DOHH2 (cell line): ENCODE measurements around the gene SNX7.

Source experiments
- EZH2phosphoT487 ChIP-seq: fragments of 200-600 bp; sonication (generic); IDR thresholded peaks from 2 replicates; pipeline ENCODE4 v1.6.1; 2017; ENCODE audit warnings: borderline replicate concordance, mild to moderate bottlenecking, antibody characterized with exemption, low read length, moderate library complexity, mixed read lengths
- TF ChIP-seq, protein P1 (sequence below): fragments of 200-600 bp; sonication (generic); IDR thresholded peaks from one replicate; pipeline ENCODE4 v1.5.1; 2014; ENCODE audit warnings: antibody characterized with exemption, mild to moderate bottlenecking, low read depth, low read length; ENCODE audit not compliant: poor library complexity, severe bottlenecking

DNA sequence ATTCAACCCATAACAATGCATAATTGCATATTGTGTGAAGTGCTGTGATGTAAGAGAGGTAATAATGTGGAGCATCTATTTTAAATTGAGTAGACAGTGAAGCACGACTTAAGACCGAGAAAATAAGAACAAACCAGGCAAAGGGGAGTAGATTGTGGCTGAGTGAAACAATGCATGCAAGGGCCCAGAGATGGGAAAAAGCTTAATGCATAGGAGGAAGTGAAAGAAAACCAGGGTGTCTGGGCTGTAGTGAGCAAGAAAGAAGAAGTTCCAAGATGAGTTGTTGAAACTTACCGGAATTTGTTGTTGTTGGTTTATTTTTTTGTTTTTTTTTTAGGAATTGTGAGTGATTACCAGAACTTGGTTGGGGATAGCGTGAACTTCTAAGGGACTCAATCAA, 104.7 kb downstream of the SNX7 start:
- TF ChIP-seq, protein P1, sequence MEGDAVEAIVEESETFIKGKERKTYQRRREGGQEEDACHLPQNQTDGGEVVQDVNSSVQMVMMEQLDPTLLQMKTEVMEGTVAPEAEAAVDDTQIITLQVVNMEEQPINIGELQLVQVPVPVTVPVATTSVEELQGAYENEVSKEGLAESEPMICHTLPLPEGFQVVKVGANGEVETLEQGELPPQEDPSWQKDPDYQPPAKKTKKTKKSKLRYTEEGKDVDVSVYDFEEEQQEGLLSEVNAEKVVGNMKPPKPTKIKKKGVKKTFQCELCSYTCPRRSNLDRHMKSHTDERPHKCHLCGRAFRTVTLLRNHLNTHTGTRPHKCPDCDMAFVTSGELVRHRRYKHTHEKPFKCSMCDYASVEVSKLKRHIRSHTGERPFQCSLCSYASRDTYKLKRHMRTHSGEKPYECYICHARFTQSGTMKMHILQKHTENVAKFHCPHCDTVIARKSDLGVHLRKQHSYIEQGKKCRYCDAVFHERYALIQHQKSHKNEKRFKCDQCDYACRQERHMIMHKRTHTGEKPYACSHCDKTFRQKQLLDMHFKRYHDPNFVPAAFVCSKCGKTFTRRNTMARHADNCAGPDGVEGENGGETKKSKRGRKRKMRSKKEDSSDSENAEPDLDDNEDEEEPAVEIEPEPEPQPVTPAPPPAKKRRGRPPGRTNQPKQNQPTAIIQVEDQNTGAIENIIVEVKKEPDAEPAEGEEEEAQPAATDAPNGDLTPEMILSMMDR = no peak
- TF ChIP-seq EZH2phosphoT487 = no peak
